WTC11 (cell line): Measurements from ENCODE around the gene WDR64. TPM values are rescaled to one million over a fixed set of nuclear protein-coding genes. Genes with fewer than 3 reads are reported as not detected.

Source experiments
- ATAC-seq: fragments of 200-7000 bp; cut with Tn5 transposase; 2 replicates; pipeline ENCODE4 v1.10.0; 2021; ENCODE audit warnings: mild to moderate bottlenecking, moderate library complexity
- CTCF ChIA-PET: fragments of 300-600 bp; sonication (Branson Sonifier 250); formaldehyde crosslinking; loops from one replicate; lab custom pipeline; 2021; ENCODE audit warnings: antibody characterized with exemption; lab: Charles Lee
- POLR2A ChIA-PET: fragments of 350-600 bp; sonication (Branson Sonifier 250); formaldehyde crosslinking; loops from one replicate; lab custom pipeline; 2021; ENCODE audit warnings: antibody characterized with exemption; lab: Charles Lee
- DNase-seq: peaks from one replicate; pipeline ENCODE4 v3.0.0; 2021; ENCODE audit warnings: low spot score
- H3K27ac Mint-ChIP-seq: 2 replicates; pipeline ENCODE4 v1.8.0; 2021; ENCODE audit warnings: mixed read lengths
- H3K27me3 Mint-ChIP-seq: 2 replicates; pipeline ENCODE4 v1.8.0; 2021; ENCODE audit warnings: low read depth, mild to moderate bottlenecking, moderate library complexity, mixed read lengths
- H3K36me3 Mint-ChIP-seq: 2 replicates; pipeline ENCODE4 v1.8.0; 2021; ENCODE audit warnings: mixed read lengths
- H3K4me1 Mint-ChIP-seq: 2 replicates; pipeline ENCODE4 v1.8.0; 2022; ENCODE audit warnings: mixed read lengths
- H3K4me3 Mint-ChIP-seq: 2 replicates; pipeline ENCODE4 v1.8.0; 2021; ENCODE audit warnings: mild to moderate bottlenecking, moderate library complexity, mixed read lengths
- H3K9me3 Mint-ChIP-seq: 2 replicates; pipeline ENCODE4 v1.8.0; 2021; ENCODE audit warnings: mixed read lengths
- CREB1 ChIP-seq: sonication (generic); formaldehyde crosslinking; IDR thresholded peaks from 2 replicates; pipeline ENCODE4 v1.8.0; 2023; ENCODE audit warnings: mild to moderate bottlenecking, missing genetic modification reagents
- ESRRA ChIP-seq: sonication (generic); formaldehyde crosslinking; IDR thresholded peaks from 2 replicates; pipeline ENCODE4 v1.8.1; 2022; ENCODE audit warnings: mild to moderate bottlenecking, missing genetic modification reagents, borderline replicate concordance
- FOXK1 ChIP-seq: sonication (generic); formaldehyde crosslinking; IDR thresholded peaks from 2 replicates; pipeline ENCODE4 v1.8.0; 2022; ENCODE audit warnings: mild to moderate bottlenecking, moderate library complexity, missing genetic modification reagents
- JUN ChIP-seq: sonication (generic); formaldehyde crosslinking; IDR thresholded peaks from 2 replicates; pipeline ENCODE4 v1.8.0; 2023; ENCODE audit warnings: mild to moderate bottlenecking, missing genetic modification reagents
- NR2C2 ChIP-seq: sonication (generic); formaldehyde crosslinking; IDR thresholded peaks from 2 replicates; pipeline ENCODE4 v1.8.0; 2022; ENCODE audit warnings: mild to moderate bottlenecking, missing genetic modification reagents
- RELA ChIP-seq: sonication (generic); formaldehyde crosslinking; IDR thresholded peaks from 2 replicates; pipeline ENCODE4 v1.8.1; 2022; ENCODE audit warnings: missing genetic modification reagents, mild to moderate bottlenecking, borderline replicate concordance
- RORB ChIP-seq: fragments of 250-450 bp; sonication (Bioruptor Pico); IDR thresholded peaks from 2 replicates; pipeline ENCODE4 v1.9.0; 2021; ENCODE audit warnings: mild to moderate bottlenecking
- SMAD4 ChIP-seq: sonication (generic); formaldehyde crosslinking; IDR thresholded peaks from 2 replicates; pipeline ENCODE4 v1.8.0; 2022; ENCODE audit warnings: mild to moderate bottlenecking, missing genetic modification reagents
- SP1 ChIP-seq: sonication (generic); formaldehyde crosslinking; conservative IDR thresholded peaks from 2 replicates; pipeline ENCODE4 v1.8.1; 2022; ENCODE audit warnings: missing genetic modification reagents
- TCF7 ChIP-seq: sonication (generic); formaldehyde crosslinking; IDR thresholded peaks from 2 replicates; pipeline ENCODE4 v1.8.0; 2022; ENCODE audit warnings: mild to moderate bottlenecking, low read depth, missing genetic modification reagents, moderate library complexity
- TEAD1 ChIP-seq: sonication (generic); formaldehyde crosslinking; IDR thresholded peaks from 2 replicates; pipeline ENCODE4 v1.8.0; 2022; ENCODE audit warnings: mild to moderate bottlenecking, missing genetic modification reagents
- TEAD4 ChIP-seq: sonication (generic); formaldehyde crosslinking; IDR thresholded peaks from 2 replicates; pipeline ENCODE4 v1.8.0; 2022; ENCODE audit warnings: mild to moderate bottlenecking, missing genetic modification reagents
- ZNF138 ChIP-seq: sonication (generic); formaldehyde crosslinking; conservative IDR thresholded peaks from 2 replicates; pipeline ENCODE4 v1.8.1; 2022; ENCODE audit warnings: mild to moderate bottlenecking, moderate library complexity, missing genetic modification reagents
- ZNF219 ChIP-seq: sonication (generic); formaldehyde crosslinking; IDR thresholded peaks from 2 replicates; pipeline ENCODE4 v1.8.0; 2023; ENCODE audit warnings: missing genetic modification reagents, mild to moderate bottlenecking, borderline replicate concordance
- ZNF416 ChIP-seq: fragments of 250-450 bp; sonication (Bioruptor Pico); IDR thresholded peaks from 2 replicates; pipeline ENCODE4 v1.9.0; 2021; ENCODE audit warnings: mild to moderate bottlenecking, inconsistent platforms
- total RNA-seq: library from RNA; stranded (reverse); gene quantifications from 3 replicates; pipeline ENCODE4 v1.2.3, GENCODE V29; 2021
- TF ChIP-seq, protein P1 (sequence below): sonication (generic); formaldehyde crosslinking; IDR thresholded peaks from 2 replicates; pipeline ENCODE4 v1.8.0; 2023; ENCODE audit warnings: missing genetic modification reagents, mild to moderate bottlenecking, borderline replicate concordance
- TF ChIP-seq, protein P2 (sequence below): fragments of 250-450 bp; sonication (Bioruptor Pico); IDR thresholded peaks from 2 replicates; pipeline ENCODE4 v1.9.0; 2021; ENCODE audit warnings: mild to moderate bottlenecking
- TF ChIP-seq, protein P3 (sequence below): fragments of 250-450 bp; sonication (Bioruptor Pico); IDR thresholded peaks from 2 replicates; pipeline ENCODE4 v1.9.0; 2021; ENCODE audit warnings: mild to moderate bottlenecking, borderline replicate concordance
- TF ChIP-seq, protein P4 (sequence below): sonication (generic); formaldehyde crosslinking; IDR thresholded peaks from 2 replicates; pipeline ENCODE4 v1.8.0; 2022; ENCODE audit warnings: mild to moderate bottlenecking, missing genetic modification reagents

WDR64 gene
- total RNA-seq, 1 experiment from 2014 or later = not detected

- no peak for TF ChIP-seq RORB (CRISPR knock-in tag)
Observed at GRCh38 chr1:241638909-241639622, 13.0 kb upstream of the WDR64 start (continued).

GRCh38 chr1:241639623-241640148 lies 12.4 kb upstream of the WDR64 start:
- peaks cover 18% of the 10 kb centered on the region for H3K27me3 Mint-ChIP-seq
- peaks cover 43% of the 10 kb centered on the region for H3K36me3 Mint-ChIP-seq
- H3K27ac Mint-ChIP-seq = peak overlapping the region; percentile 73; the same call in 1 of the 2 replicates
- POLR2A ChIA-PET = interaction anchor here (1.2 kb wide), 1 partner anchor 12 kb away, joined by 3 read pairs; no protein-coding TSS in a partner anchor
- H3K4me1 Mint-ChIP-seq = peaks cover 26% of the 10 kb centered on the region
- CTCF ChIA-PET = interaction anchor here (1.3 kb wide), 1 partner anchor 29 kb away, joined by 4 read pairs; no protein-coding TSS in a partner anchor
- H3K9me3 Mint-ChIP-seq = peaks cover 25% of the 10 kb centered on the region
- H3K4me3 Mint-ChIP-seq = peak overlapping the region; percentile 80
- DNase-seq (peak; percentile 40), ATAC-seq (peak; percentile 63)
- TF ChIP-seq, protein P1, sequence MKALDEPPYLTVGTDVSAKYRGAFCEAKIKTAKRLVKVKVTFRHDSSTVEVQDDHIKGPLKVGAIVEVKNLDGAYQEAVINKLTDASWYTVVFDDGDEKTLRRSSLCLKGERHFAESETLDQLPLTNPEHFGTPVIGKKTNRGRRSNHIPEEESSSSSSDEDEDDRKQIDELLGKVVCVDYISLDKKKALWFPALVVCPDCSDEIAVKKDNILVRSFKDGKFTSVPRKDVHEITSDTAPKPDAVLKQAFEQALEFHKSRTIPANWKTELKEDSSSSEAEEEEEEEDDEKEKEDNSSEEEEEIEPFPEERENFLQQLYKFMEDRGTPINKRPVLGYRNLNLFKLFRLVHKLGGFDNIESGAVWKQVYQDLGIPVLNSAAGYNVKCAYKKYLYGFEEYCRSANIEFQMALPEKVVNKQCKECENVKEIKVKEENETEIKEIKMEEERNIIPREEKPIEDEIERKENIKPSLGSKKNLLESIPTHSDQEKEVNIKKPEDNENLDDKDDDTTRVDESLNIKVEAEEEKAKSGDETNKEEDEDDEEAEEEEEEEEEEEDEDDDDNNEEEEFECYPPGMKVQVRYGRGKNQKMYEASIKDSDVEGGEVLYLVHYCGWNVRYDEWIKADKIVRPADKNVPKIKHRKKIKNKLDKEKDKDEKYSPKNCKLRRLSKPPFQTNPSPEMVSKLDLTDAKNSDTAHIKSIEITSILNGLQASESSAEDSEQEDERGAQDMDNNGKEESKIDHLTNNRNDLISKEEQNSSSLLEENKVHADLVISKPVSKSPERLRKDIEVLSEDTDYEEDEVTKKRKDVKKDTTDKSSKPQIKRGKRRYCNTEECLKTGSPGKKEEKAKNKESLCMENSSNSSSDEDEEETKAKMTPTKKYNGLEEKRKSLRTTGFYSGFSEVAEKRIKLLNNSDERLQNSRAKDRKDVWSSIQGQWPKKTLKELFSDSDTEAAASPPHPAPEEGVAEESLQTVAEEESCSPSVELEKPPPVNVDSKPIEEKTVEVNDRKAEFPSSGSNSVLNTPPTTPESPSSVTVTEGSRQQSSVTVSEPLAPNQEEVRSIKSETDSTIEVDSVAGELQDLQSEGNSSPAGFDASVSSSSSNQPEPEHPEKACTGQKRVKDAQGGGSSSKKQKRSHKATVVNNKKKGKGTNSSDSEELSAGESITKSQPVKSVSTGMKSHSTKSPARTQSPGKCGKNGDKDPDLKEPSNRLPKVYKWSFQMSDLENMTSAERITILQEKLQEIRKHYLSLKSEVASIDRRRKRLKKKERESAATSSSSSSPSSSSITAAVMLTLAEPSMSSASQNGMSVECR (CRISPR knock-in tag) = no peak
- TF ChIP-seq, protein P2, sequence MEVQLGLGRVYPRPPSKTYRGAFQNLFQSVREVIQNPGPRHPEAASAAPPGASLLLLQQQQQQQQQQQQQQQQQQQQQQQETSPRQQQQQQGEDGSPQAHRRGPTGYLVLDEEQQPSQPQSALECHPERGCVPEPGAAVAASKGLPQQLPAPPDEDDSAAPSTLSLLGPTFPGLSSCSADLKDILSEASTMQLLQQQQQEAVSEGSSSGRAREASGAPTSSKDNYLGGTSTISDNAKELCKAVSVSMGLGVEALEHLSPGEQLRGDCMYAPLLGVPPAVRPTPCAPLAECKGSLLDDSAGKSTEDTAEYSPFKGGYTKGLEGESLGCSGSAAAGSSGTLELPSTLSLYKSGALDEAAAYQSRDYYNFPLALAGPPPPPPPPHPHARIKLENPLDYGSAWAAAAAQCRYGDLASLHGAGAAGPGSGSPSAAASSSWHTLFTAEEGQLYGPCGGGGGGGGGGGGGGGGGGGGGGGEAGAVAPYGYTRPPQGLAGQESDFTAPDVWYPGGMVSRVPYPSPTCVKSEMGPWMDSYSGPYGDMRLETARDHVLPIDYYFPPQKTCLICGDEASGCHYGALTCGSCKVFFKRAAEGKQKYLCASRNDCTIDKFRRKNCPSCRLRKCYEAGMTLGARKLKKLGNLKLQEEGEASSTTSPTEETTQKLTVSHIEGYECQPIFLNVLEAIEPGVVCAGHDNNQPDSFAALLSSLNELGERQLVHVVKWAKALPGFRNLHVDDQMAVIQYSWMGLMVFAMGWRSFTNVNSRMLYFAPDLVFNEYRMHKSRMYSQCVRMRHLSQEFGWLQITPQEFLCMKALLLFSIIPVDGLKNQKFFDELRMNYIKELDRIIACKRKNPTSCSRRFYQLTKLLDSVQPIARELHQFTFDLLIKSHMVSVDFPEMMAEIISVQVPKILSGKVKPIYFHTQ (CRISPR knock-in tag) = no peak

GRCh38 chr1:241640149-241640866 lies 11.8 kb upstream of the WDR64 start, which contains the start of the genes CHML and OPN3:
Gene CHML, minus strand, starts transcription at chr1:241640369. Its CDS starts 4,603 bp downstream, at chr1:241635766.
Gene OPN3, minus strand, starts transcription at chr1:241640369. Its CDS starts 115 bp downstream, at chr1:241640254.
- H3K9me3 Mint-ChIP-seq = peaks cover 25% of the 10 kb centered on the region
- H3K36me3 Mint-ChIP-seq = peaks cover 37% of the 10 kb centered on the region
- TF ChIP-seq ZNF219 = peak; percentile 58; the same call in 1 of the 2 replicates
- TF ChIP-seq TCF7 = no peak
- no peak for TF ChIP-seq NR2C2 (CRISPR knock-in tag)
- TF ChIP-seq RELA (CRISPR knock-in tag) = no peak
- TF ChIP-seq SMAD4 = 0 out of 2 replicates have a peak, but pooled peaks have one; percentile 37
- TF ChIP-seq ZNF138 = no peak
- peak; percentile 25; the same call in 1 of the 2 replicates for TF ChIP-seq ZNF416 (CRISPR knock-in tag)
- no peak for TF ChIP-seq TEAD4 (CRISPR knock-in tag)
- TF ChIP-seq FOXK1 (CRISPR knock-in tag) = peak; percentile 60
- TF ChIP-seq CREB1 (CRISPR knock-in tag) = no peak; the same call in 1 of the 2 replicates
- TF ChIP-seq JUN (CRISPR knock-in tag) = 0 out of 2 replicates have a peak, but pooled peaks have one; percentile 52
- TF ChIP-seq SP1 (CRISPR knock-in tag) = peak; percentile 87
- peak; percentile 65 for TF ChIP-seq TEAD1
- TF ChIP-seq, protein P3, sequence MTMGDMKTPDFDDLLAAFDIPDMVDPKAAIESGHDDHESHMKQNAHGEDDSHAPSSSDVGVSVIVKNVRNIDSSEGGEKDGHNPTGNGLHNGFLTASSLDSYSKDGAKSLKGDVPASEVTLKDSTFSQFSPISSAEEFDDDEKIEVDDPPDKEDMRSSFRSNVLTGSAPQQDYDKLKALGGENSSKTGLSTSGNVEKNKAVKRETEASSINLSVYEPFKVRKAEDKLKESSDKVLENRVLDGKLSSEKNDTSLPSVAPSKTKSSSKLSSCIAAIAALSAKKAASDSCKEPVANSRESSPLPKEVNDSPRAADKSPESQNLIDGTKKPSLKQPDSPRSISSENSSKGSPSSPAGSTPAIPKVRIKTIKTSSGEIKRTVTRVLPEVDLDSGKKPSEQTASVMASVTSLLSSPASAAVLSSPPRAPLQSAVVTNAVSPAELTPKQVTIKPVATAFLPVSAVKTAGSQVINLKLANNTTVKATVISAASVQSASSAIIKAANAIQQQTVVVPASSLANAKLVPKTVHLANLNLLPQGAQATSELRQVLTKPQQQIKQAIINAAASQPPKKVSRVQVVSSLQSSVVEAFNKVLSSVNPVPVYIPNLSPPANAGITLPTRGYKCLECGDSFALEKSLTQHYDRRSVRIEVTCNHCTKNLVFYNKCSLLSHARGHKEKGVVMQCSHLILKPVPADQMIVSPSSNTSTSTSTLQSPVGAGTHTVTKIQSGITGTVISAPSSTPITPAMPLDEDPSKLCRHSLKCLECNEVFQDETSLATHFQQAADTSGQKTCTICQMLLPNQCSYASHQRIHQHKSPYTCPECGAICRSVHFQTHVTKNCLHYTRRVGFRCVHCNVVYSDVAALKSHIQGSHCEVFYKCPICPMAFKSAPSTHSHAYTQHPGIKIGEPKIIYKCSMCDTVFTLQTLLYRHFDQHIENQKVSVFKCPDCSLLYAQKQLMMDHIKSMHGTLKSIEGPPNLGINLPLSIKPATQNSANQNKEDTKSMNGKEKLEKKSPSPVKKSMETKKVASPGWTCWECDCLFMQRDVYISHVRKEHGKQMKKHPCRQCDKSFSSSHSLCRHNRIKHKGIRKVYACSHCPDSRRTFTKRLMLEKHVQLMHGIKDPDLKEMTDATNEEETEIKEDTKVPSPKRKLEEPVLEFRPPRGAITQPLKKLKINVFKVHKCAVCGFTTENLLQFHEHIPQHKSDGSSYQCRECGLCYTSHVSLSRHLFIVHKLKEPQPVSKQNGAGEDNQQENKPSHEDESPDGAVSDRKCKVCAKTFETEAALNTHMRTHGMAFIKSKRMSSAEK = 0 out of 2 replicates have a peak, but pooled peaks have one; percentile 55
- TF ChIP-seq, protein P4, sequence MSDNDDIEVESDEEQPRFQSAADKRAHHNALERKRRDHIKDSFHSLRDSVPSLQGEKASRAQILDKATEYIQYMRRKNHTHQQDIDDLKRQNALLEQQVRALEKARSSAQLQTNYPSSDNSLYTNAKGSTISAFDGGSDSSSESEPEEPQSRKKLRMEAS (CRISPR knock-in tag) = peak; percentile 87
- TF ChIP-seq ESRRA (CRISPR knock-in tag) = 0 out of 2 replicates have a peak, but pooled peaks have one; percentile 3

More at GRCh38 chr1:241640149-241640866, 11.8 kb upstream of the WDR64 start, which contains the start of the genes CHML and OPN3:
- H3K4me1 Mint-ChIP-seq = peaks cover 31% of the 10 kb centered on the region
- peaks cover 18% of the 10 kb centered on the region for H3K27me3 Mint-ChIP-seq
- POLR2A ChIA-PET = interaction anchor here (1.2 kb wide), 1 partner anchor 13 kb away, joined by 3 read pairs; no protein-coding TSS in a partner anchor
- peak; percentile 95 for ATAC-seq
- CTCF ChIA-PET = interaction anchor here (0.6 to 1.3 kb wide), 5 partner anchors 29 to 551 kb away, joined by 3 to 5 read pairs (median 4); partner anchors contain the start of gene EXO1
- H3K27ac Mint-ChIP-seq = peak within 1 kb of the TSS; percentile 73
- peak within 1 kb of the TSS; percentile 80 for H3K4me3 Mint-ChIP-seq
- peak; percentile 93 for DNase-seq
